Activated CD4-positive, alpha-beta T cell treated with anti-CD3 and anti-CD28 coated beads, Interleukin-10, Interleukin-2, amounts not matched to agents 100 ng/mL and 50 ng/mL, durations not matched to agents 16 hours and 8 hours (primary cell): ENCODE results near the gene PDRG1.
"Not testable (repeated sequence)": the region's sequence is repeated elsewhere in the genome, so short reads cannot be mapped to it uniquely, and the experiment has no call there.

Experiments used
- DNase-seq: peaks from one replicate; pipeline ENCODE4 v3.0.0-alpha.2; 2020

The PDRG1 gene

DNA sequence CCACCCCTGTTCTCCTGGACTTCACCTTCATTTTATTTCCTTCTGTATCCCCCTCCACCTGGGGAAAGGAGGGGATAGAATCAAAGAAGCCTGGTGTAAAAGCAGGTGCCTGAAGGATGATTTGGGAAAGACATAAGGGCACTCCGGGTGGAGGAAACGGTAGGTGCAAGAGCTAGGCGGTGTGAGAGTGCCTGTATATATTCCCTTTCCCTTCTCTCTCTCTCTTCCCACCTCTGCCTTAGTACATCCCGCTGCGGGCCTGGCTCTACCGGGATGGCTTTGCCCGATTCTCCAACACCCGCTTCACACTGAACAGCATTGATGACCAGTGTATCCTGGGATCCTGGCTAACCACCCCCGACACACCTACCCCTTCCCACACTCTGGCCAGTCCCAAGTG, 26.2 kb downstream of the PDRG1 start:
- no peak for DNase-seq

DNA sequence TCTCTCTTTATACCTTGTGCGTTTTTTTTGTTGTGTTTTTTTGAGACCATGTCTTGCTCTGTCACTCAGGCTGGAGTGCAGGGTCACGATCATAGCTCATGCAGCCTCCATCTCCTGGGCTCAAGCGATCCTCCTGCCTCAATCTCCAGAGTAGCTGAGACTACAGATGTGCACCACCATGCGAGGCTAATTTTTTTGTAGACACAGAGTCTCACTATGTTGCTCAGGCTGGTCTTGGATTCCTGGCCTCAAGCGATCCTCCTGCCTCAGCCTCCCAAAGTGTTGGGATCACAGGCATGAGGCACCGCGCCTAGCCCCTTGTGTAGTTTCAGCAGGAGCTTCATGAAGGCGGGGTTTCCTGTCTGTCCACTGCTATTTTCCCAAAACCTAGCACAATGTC, 27.3 kb downstream of the PDRG1 start:
- DNase-seq: no peak

DNA sequence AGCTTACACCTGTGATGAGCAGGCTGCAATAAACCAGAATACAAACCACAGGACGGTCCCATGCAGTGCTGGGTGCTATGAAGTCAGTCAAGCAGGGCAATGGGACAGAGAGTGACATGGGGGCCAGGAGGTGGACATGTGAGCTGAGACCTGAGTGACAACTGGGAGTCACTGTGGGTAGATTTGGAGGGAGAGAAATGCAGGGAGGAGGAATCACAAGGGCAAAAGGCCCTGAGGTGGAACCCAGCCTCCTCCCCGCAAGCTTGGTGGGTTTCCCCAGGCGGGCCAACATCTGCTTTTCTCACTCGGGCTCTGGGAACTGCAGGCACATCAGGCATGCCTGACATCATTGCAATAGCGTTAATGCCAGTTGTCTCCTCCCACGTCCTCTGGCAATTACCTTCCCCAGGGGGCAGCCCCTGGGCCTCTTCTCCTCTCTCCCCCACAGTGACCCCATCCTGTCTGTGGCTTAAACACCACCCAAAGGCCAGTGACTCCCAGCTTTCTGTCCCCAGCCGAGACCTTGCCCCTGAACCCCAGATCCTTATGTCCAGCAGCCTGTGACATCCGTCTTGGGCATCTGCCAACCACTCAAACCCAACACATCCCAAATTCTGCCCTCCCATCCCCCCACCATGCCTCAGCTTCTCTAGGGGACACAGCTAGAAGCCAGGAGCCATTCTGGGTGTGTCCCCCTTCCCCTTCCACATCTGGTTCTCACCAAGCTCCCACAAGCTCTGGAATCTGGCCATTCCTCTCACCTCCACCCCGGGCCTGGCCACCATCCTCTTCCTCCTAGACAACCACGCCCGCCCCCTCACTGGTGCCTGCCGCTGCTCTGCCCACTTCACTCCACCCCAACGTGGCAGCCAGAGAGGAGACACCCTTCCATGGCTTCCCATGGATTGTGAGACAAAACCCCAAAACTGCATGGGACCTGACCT, 28.2 kb downstream of the PDRG1 start:
- DNase-seq: no peak

- no peak for DNase-seq
Measured at GRCh38 chr20:31922588-31922987, 29.3 kb downstream of the PDRG1 start.

- no peak for DNase-seq
Measured at GRCh38 chr20:31922181-31922580, 29.7 kb downstream of the PDRG1 start.

GRCh38 chr20:31921480-31921879, 30.4 kb downstream of the PDRG1 start:
- not testable (repeated sequence) for DNase-seq

GRCh38 chr20:31920275-31920855, 31.5 kb downstream of the PDRG1 start:
- no peak for DNase-seq

GRCh38 chr20:31919410-31920155, 32.3 kb downstream of the PDRG1 start:
- DNase-seq: no peak

GRCh38 chr20:31918466-31919105, 33.3 kb downstream of the PDRG1 start:
- no peak for DNase-seq

DNA sequence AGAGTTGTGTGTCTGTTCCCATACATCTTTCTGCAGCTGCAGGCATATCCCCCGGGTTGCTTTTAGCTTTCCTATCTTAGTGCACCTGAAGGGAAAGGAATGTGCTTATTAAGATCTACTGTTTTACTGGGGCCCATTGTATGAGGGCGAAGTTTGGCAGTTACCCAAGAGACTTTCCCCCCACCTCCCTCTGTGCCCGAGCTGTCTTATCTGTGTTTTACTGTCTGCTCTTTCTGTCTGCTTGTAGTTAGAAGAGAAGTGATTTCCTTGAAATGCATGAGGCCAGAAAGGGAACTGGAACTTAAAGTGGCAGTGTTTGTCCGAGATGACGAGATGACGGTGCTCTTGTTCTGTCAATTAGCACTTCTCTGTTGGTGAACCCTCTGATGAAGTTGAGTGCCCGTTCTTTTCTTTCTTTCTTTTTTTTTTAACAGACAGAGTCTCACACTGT, 33.9 kb downstream of the PDRG1 start:
- not testable (repeated sequence) for DNase-seq

DNA sequence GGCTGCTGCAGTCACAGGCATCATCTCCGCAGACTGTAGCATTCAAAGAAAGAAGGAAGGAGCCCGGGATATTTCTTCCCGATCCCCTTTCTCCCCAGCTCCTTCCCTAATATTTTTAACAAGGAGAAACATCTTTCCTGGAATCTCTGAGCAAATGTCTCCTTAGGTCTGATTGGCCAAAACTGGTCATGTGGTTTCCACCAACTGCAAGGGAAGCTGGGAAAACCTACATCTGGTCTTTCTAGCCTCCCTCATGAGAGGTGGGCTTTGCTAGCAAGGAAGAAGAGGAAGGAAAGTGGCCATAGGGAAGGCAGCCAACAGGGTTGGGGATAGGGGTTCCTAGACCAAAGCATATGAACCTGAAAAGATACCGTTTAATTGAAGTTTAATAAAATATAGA, 35.1 kb downstream of the PDRG1 start:
- DNase-seq: no peak

- no peak for DNase-seq
Measured at GRCh38 chr20:31915491-31916280, 36.2 kb downstream of the PDRG1 start.

DNA sequence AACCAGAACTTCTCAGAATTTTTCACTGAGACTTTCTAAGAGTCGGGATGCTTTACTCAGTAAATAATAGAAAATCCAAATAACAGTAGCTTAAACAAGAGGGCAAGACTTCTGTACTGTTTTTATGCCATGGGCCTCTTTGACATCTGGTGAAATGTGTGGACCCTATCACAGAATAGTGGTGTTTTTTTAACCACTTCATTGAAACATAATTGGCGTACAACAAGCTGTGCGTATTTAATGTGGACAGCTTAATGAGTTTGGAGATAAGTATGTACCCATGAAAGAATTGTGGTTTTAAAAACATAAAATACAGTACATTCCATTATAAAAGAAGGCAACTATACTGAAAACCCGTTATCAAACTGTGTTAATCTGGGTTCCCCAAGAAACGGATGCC, 37.7 kb downstream of the PDRG1 start:
- DNase-seq: no peak

DNA sequence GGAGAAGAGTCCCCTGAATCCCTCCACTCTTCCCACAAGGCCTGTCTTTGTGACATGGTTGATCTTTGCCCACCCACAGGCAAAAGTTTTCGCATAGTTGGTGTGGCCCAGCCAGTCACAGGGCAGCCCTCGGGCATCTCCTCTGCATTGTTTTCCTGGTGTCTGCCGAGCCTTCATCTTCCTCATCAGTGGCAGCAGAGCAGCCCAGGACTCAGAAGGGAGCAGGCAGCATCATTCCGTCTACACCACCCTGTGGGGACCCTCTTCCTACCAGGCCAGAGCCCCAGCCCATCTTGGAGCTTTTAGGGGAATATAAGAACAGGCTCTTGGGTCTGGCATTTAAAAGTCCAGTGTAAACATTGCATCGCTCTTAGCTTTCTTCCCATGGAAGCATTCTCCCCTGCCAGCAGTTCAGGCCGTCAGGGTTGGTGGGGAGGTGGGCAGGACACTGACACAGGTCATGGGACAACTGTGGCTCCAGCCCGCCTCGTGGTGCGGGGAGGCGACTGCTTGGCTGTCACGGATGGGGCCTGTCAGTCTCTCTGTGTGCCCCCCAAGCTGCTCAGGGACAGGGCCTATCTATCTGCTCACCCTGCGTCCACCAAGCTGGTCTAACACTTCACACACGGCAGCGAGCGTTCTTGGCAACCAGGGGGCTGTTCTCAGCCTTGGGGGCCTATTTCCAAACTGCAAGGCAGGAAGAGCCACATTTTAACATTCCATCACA, 38.3 kb downstream of the PDRG1 start:
- DNase-seq: no peak

DNA sequence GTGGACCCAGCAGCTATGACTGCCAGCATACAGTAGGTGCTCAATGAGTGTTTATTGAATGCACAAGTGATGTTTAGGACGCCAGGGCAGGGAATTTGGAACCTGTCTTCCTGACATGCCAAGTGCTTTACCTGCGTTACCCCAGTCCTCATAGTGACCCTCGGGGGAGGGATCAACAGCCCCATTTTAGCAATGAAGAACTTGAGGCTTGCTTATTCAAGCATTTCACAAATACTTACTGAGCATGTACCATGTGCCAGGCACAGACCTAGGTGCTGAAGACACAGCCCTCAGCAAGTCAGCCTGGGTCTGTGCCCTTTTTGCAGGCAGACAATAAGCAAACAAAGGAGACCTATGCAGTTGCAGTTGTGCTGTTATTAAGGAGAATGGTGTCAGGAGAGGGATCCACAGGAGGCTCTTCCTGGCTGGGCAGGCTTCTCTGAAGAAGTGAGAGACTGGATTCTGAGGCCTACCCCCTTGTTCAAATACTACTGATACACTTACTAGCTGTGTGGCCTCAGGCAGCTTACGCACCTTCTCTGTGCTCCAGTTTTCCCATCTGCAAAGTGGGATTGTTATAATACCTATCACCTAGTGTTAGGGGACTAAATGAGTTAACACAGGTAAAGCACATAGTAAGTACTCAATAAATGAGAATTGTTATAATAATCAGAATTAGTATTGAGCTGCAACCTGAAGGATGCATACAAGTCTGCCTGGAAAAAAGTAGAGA, 41.6 kb downstream of the PDRG1 start:
- no peak for DNase-seq

DNA sequence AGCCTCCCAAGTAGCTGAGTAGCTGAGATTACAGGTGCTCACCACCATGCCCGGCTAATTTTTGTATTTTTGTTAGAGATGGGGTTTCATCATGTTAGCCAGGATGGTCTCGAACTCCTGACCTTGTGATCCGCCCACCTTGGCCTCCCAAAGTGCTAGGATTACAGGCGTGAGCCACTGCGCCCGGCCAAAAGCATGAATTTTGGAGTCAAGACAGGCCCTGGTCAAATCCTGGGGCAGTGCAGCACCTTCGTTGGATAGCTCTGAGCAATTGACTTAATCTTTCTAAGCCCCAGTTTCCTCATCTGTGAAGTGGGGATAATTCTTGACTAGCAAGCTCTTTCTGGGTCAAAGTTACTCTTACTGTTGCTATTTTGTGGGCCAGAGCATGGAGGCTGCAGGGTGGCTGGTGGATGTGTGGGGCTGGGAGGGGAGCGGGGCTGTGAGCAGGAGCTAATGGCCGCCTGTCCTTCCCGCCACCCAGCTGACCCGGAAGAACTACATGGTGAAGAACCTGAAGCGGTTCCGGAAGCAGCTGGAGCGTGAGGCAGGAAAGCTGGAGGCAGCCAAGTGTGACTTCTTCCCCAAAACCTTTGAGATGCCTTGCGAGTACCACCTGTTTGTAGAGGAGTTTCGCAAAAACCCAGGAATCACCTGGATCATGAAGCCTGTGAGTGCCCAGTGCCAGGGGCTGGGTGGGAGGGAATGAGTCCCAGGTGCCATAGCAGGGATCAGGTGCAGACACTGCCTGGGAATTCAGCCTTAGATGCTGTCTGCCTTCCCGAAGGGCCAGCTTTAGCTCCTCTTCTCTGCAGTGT, 42.4 kb downstream of the PDRG1 start:
- DNase-seq: no peak

- no peak for DNase-seq
Measured at GRCh38 chr20:31908424-31908823, 43.4 kb downstream of the PDRG1 start.

DNA sequence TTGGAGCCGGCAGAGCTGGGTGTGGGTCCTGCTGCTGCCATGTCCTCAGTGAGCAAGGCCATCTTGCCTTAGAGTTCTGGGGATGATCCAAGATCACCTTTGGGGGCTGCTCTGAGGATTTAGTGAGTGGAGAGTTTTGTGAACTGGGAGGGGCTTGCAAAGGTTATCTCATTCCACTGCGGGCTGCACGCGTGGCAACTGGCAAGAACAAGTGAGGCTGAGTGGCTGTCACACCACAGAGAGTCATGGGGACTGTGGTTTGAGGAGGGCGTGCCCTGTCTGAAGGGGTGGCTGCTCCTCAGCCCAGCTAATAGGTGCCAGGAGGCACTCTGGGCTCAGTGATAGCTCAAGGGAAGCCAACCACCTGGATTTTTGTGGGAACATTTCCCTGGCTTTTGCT, 43.8 kb downstream of the PDRG1 start:
- no peak for DNase-seq

DNA sequence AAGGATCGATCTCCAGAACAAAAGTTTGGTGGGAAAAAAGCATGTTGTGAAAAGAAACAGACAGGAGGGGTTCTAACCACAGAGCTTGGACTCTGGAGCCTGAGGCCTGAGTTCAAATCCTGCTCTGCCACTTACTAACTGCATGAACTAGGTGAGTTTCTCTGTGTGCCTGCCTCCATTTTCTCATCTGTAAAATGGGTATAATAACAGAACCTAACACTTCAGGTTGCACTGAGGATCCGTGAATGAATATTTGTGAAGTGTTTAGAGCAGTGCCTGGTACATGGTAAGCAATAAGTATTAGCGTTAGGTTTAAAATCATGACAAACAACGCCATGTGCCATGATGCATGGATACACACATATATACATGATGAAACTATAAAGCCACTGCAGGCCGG, 44.8 kb downstream of the PDRG1 start:
- no peak for DNase-seq

DNA sequence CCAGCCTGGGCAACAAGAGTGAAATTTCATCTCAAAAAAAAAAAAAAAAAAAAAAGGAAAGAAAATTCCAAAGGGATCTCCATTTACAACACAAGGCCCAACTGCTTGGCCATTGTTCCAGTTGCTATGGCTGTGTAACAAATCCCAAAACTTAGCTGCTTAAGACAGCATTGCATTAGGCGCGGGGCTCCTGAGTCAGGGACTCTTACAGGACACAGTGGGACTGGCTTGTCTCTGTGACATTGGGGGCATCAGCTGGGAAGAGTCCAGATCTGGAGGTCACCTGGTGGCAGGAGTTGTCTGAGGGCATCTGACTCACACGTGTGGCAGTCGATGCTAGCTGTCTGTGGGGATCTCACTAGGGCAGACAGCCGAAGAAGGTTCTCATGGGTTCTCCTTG, 45.8 kb downstream of the PDRG1 start:
- DNase-seq: no peak
